HG03521 (cell line): ENCODE data around the gene NUDT4B.
"Not testable (repeated sequence)": the region's sequence is repeated elsewhere in the genome, so short reads cannot be mapped to it uniquely, and the experiment has no call there.

ENCODE experiments used
- ATAC-seq: cut with Tn5 transposase; IDR thresholded peaks from one replicate; pipeline ENCODE4 v1.9.1; 2021; ENCODE audit warnings: mild to moderate bottlenecking, moderate library complexity; ENCODE audit not compliant: unreplicated experiment

Gene NUDT4B

GRCh38 chr1:148748563-148749334 lies at the start of gene NUDT4B:
TSS of gene NUDT4B (plus strand) at chr1:148748774. CDS start at chr1:148748953, 179 bp downstream.
- peak; percentile 45 for ATAC-seq

- ATAC-seq, result not testable (repeated sequence)
These were observed 49.2 kb upstream of the NUDT4B start for GRCh38 chr1:148699357-148699756.

- not testable (repeated sequence) for ATAC-seq
These were observed 46.3 kb upstream of the NUDT4B start for GRCh38 chr1:148702242-148702641.

GRCh38 chr1:148703973-148704591 lies 44.5 kb upstream of the NUDT4B start:
- ATAC-seq, result not testable (repeated sequence)

- ATAC-seq, result not testable (repeated sequence)
These were observed 43.1 kb upstream of the NUDT4B start for GRCh38 chr1:148705316-148705948.

GRCh38 chr1:148708779-148709333 lies 39.7 kb upstream of the NUDT4B start:
- ATAC-seq, result not testable (repeated sequence)

GRCh38 chr1:148710772-148711523 lies 37.6 kb upstream of the NUDT4B start:
- ATAC-seq, result not testable (repeated sequence)

- ATAC-seq, result not testable (repeated sequence)
These were observed 36.2 kb upstream of the NUDT4B start for GRCh38 chr1:148712353-148712752.

GRCh38 chr1:148715518-148715917 lies 33.1 kb upstream of the NUDT4B start:
- ATAC-seq, result not testable (repeated sequence)

- ATAC-seq, result not testable (repeated sequence)
These were observed 31.5 kb upstream of the NUDT4B start for GRCh38 chr1:148716966-148717520.

- not testable (repeated sequence) for ATAC-seq
These were observed 27.7 kb upstream of the NUDT4B start for GRCh38 chr1:148720918-148721317.

GRCh38 chr1:148722758-148723157 lies 25.8 kb upstream of the NUDT4B start:
- ATAC-seq, result not testable (repeated sequence)

GRCh38 chr1:148723515-148723914 lies 25.1 kb upstream of the NUDT4B start:
- ATAC-seq, result not testable (repeated sequence)

GRCh38 chr1:148724872-148725271 lies 23.7 kb upstream of the NUDT4B start:
- not testable (repeated sequence) for ATAC-seq

- not testable (repeated sequence) for ATAC-seq
These were observed 20.7 kb upstream of the NUDT4B start for GRCh38 chr1:148727862-148728261.

GRCh38 chr1:148729128-148729527 lies 19.4 kb upstream of the NUDT4B start:
- not testable (repeated sequence) for ATAC-seq

GRCh38 chr1:148729541-148729940 lies 19.0 kb upstream of the NUDT4B start:
- ATAC-seq, result not testable (repeated sequence)

- ATAC-seq, result not testable (repeated sequence)
These were observed 16.3 kb upstream of the NUDT4B start for GRCh38 chr1:148732277-148732676.

- ATAC-seq, result peak; percentile 75
These were observed 14.8 kb upstream of the NUDT4B start for GRCh38 chr1:148733585-148734310.

- ATAC-seq, result peak; percentile 33
These were observed 14.3 kb upstream of the NUDT4B start for GRCh38 chr1:148734311-148734662.
